ENCODE data around the gene IPO9.

DNA sequence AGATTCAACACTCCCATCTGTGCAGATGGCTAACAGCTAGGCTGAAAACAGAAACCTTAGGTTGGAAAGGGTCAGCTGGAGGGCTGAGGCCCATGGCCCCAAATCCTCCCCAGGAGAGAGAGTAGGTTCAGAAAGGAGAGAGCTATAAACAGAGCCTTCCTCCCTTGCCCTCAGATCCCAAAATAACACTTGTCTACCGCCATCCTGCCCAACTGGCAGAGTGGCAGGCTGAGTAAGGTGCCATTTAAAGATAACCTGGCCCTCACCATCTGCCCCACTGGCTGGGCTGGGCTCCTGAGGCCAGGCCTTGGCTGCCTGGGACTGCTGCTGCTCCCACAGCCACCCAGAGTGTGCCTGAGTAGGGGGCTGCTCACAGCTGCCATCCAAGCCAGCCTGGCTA is 55.5 kb downstream of the IPO9 start:
- no peak for TF ChIP-seq CTCF (IDR thresholded peaks at IDR 0.05; ENCODE audit: borderline replicate concordance, extremely low read depth, low read length, poor library complexity, severe bottlenecking)
- no peak for TF ChIP-seq EZH2 (IDR thresholded peaks at IDR 0.05; ENCODE audit: borderline replicate concordance, low read depth, low read length, severe bottlenecking)

Data from DND-41 (cell line).